Adrenal gland (tissue), 5 donors: ENCODE results near the gene SPEF1.

Experiments
- CTCF ChIP-seq, 6 experiments: fragments of 450-650 bp in 4 of 6; fragments of 200-600 bp in 2 of 6; sonication (generic) in 1 of 6; IDR thresholded peaks; 1 replicate in 5 of 6; 2 replicates in 1 of 6; pipeline versions ENCODE4 v1.5.1 to v1.8.0; 2016 to 2021; ENCODE audit warnings: antibody characterized with exemption in 6 of 6, mild to moderate bottlenecking in 2 of 6, moderate library complexity in 1 of 6
- POLR2A ChIP-seq, 2 donors: fragments of 450-650 bp; IDR thresholded peaks; one replicate each; pipeline ENCODE4 v1.6.1; 2017; ENCODE audit warnings: antibody characterized with exemption in 2 of 2, mild to moderate bottlenecking in 2 of 2, moderate library complexity in 1 of 2
- donor health status: DM: no; HTN: no; CAD: no.

DNA sequence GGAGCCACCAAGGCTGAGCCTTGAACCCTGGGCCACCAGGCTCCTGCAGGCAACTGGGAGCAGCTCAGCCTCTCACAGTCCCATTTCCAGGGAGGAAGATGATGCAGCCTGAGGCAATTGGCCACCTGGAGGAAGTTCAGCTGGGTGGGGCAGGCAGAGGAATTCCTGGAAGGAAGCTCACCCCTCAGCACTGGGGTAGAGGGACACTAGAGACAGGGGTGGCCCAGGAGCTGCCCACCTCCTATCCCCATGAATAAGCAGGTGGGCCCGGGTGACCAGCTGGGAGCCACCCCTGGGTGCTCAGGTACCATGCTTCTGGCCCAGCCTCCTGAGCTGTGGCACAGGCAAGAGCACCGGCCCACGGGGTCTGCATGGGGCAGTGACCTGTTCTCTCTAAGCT, 52.4 kb downstream of the SPEF1 start:
- TF ChIP-seq CTCF (IDR thresholded peaks at IDR 0.05) (no peak), POLR2A (IDR thresholded peaks at IDR 0.05) (no peak)
